Upper lobe of left lung (tissue), 4 donors: ENCODE measurements around the gene PCCA.

Source experiments
- POLR2A ChIP-seq, 4 donors: fragments of 450-650 bp; IDR thresholded peaks; one replicate each; pipeline ENCODE4 v1.5.1; 2016 to 2017; ENCODE audit warnings: antibody characterized with exemption in 4 of 4, mild to moderate bottlenecking in 2 of 4
- POLR2AphosphoS5 ChIP-seq, 2 donors: sonication (generic); formaldehyde crosslinking; IDR thresholded peaks; one replicate each; pipeline ENCODE4 v1.5.1; 2017; ENCODE audit warnings: antibody characterized with exemption in 2 of 2
- TF ChIP-seq, protein P1 (sequence below), 6 experiments: fragments of 450-650 bp in 4 of 6; fragments of 200-600 bp in 2 of 6; sonication (generic) in 2 of 6; IDR thresholded peaks; one replicate each; pipeline ENCODE4 v1.5.1; 2016 to 2019; ENCODE audit warnings: antibody characterized with exemption in 6 of 6

DNA sequence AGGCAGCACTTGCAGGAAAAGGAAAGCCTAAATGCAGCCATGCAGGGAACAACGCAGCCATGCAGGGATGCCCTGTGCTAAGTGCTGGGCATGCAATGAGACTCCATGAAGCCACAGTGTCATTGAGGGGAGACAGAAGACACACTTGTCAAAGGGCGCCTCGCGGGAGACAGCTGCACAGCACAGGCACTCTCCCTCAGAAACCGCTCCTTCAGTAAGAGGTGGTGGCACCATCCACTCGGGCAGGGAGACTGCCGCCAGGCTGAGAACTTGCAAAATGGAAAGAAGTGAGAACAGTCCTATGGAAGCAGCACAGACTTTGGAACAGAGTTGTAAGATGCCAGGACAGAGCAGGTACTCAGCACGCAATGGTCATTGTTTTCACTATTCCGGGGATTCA, 448.6 kb downstream of the PCCA start:
- TF ChIP-seq POLR2A (IDR thresholded peaks at IDR 0.05) (no peak), POLR2AphosphoS5 (IDR thresholded peaks at IDR 0.05) (no peak)
- TF ChIP-seq, protein P1, sequence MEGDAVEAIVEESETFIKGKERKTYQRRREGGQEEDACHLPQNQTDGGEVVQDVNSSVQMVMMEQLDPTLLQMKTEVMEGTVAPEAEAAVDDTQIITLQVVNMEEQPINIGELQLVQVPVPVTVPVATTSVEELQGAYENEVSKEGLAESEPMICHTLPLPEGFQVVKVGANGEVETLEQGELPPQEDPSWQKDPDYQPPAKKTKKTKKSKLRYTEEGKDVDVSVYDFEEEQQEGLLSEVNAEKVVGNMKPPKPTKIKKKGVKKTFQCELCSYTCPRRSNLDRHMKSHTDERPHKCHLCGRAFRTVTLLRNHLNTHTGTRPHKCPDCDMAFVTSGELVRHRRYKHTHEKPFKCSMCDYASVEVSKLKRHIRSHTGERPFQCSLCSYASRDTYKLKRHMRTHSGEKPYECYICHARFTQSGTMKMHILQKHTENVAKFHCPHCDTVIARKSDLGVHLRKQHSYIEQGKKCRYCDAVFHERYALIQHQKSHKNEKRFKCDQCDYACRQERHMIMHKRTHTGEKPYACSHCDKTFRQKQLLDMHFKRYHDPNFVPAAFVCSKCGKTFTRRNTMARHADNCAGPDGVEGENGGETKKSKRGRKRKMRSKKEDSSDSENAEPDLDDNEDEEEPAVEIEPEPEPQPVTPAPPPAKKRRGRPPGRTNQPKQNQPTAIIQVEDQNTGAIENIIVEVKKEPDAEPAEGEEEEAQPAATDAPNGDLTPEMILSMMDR (IDR thresholded peaks at IDR 0.05) = no peak
